Heart left ventricle (tissue), 13 donors: ENCODE measurements around the gene AFF3.

Experiments
- CTCF ChIP-seq, 12 donors: fragments of 200-600 bp; sonication (generic) in 4 of 12; IDR thresholded peaks; one replicate each; pipeline versions ENCODE4 v1.5.0 to v1.8.0; 2018 to 2022; ENCODE audit warnings: antibody characterized with exemption in 12 of 12, mild to moderate bottlenecking in 5 of 12
- POLR2A ChIP-seq, 2 donors: fragments of 450-650 bp; IDR thresholded peaks; one replicate each; pipeline ENCODE4 v1.6.1; 2017; ENCODE audit warnings: antibody characterized with exemption in 2 of 2, mild to moderate bottlenecking in 2 of 2, moderate library complexity in 2 of 2
- donor health status: ischemic (EF 13 %, LVEDD 7.1; RV severe dilation, severe dysfunction).
- donor health status: DM: no; HTN: yes; CAD: no.
- donor health status: DM: no; HTN: no; CAD: no.
- donor health status: ischemic (EF 25% LVEDD 6.9; RV normal size, moderate dysfunction).
- donor health status: ischemic (EF 25% LVEDD 5.7; RV mildly dilated, moderate dysfunction).
- donor health status: ischemic (EF 35%, LVEDD 5.7; RV mildly dilated, moderate dysfunction).
- donor health status: nonischemic (EF 11% LVEDD 7.7; RV severe dilation, severe dysfunction).
- donor health status: DM: yes; HTN: yes; CAD: no.
- donor health status: PGD.
- donor health status: ischemic (EF 29% LVEDD 5.4; RV normal size, mild dysfunction).
- donor health status: nonischemic (EF 23%, LVEDD 6.1; RV moderate dilation, normal function).

- no peak for TF ChIP-seq CTCF (IDR thresholded peaks at IDR 0.05)
- TF ChIP-seq POLR2A (IDR thresholded peaks at IDR 0.05): no peak
These were observed 500.4 kb downstream of the AFF3 start for GRCh38 chr2:99641999-99642398.
